C4-2B (cell line): Measurements from ENCODE around the gene IL7R.

ENCODE experiments used
- H3K27ac ChIP-seq: fragments of 450-650 bp; 2 replicates; pipeline ENCODE4 v1.5.1; 2017
- CTCF ChIP-seq: fragments of 450-650 bp; conservative IDR thresholded peaks from 2 replicates; pipeline ENCODE4 v1.5.1; 2017; ENCODE audit warnings: mild to moderate bottlenecking
- ZFX ChIP-seq: fragments of 450-650 bp; IDR thresholded peaks from 2 replicates; pipeline ENCODE4 v1.6.1; 2017

Gene IL7R

DNA sequence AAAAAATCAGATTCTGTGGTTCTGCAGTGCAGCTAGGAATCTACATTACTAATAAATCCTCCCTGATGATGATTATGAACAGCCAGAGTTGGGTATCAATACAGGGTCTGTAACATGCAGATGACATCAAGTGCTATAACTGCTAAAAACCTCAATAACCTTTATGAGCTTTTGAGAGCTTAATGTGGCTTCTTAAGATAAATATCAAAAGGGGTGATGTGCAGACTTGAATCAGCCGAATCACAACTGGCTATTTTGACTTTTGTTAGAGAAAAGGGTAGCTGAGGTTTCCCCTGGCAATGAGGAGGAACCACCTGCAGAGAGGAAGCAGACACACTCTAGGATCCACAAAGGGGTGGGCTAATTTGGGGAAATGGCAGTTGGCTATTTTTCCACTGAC lies 51.5 kb downstream of the IL7R start:
- no peak overlapping the region for H3K27ac ChIP-seq

GRCh38 chr5:35908814-35909213 lies 52.1 kb downstream of the IL7R start:
- TF ChIP-seq ZFX (no peak), CTCF (no peak)
- no peak overlapping the region for H3K27ac ChIP-seq

More for the DNA sequence above, 51.5 kb downstream of the IL7R start:
- TF ChIP-seq CTCF (no peak), ZFX (no peak)

DNA sequence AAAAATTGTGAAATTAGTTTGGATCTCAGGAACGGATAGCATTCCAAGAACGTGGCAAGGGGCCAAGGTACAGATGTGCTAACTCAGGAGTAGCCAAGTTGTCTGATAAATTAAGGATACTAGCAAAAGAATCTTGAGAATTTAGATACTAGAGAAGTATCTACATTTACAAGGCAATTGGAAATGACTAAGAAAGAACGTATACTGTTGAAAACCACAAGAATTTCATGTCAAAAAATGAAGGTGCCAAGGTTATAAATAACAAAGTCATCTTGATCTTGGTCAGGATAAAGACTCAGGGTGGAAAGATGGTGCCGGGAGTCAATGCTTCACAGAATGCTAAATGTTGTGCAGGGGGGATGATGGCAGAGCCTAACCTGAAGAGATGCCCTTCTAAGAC lies 62.5 kb downstream of the IL7R start:
- TF ChIP-seq CTCF: no peak
- no peak for TF ChIP-seq ZFX
- H3K27ac ChIP-seq: no peak overlapping the region

- TF ChIP-seq ZFX: no peak
- TF ChIP-seq CTCF: peak; percentile 32
- H3K27ac ChIP-seq: no peak overlapping the region
Observed at GRCh38 chr5:35920890-35921289, 64.2 kb downstream of the IL7R start.

DNA sequence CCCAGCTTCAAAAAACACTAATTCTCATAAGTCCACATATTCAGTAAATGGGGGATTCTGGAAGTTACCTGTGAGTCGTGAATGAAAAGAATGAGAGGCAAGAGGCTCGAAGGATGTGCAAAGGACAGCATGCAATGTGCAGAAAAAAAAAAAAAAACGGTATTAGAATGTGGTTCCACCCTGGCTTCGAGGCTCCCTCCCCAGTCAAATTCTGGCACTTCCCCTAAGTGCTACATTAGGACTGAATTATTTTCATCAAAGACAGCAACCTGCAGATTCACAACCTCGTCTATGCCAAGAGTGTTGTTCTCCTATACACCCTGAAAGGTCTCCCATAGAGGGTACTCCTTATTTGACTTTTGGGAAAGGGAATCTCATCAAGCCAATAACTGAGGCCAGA lies 65.2 kb downstream of the IL7R start:
- H3K27ac ChIP-seq: no peak overlapping the region
- no peak for TF ChIP-seq ZFX
- no peak for TF ChIP-seq CTCF

DNA sequence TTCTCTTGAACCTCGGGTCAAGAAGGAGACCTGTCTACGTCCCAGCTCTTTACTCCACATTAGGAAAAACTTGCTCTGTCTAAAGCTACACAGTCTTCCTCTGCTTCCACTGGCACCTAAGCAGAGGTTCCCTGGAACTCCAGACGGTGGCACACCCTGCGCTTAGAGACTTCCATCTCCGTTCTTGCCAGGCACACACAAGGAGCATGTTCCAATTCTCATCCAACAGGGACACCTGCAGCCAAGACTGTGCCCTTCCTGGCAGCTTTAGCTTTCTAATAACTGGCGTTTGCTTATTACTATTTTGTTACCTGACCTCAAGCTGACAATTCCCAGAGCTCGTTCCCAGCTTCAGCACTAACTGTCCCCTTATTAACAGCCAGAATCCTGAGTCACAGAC lies 65.8 kb downstream of the IL7R start:
- TF ChIP-seq CTCF (no peak), ZFX (no peak)
- H3K27ac ChIP-seq: no peak overlapping the region

DNA sequence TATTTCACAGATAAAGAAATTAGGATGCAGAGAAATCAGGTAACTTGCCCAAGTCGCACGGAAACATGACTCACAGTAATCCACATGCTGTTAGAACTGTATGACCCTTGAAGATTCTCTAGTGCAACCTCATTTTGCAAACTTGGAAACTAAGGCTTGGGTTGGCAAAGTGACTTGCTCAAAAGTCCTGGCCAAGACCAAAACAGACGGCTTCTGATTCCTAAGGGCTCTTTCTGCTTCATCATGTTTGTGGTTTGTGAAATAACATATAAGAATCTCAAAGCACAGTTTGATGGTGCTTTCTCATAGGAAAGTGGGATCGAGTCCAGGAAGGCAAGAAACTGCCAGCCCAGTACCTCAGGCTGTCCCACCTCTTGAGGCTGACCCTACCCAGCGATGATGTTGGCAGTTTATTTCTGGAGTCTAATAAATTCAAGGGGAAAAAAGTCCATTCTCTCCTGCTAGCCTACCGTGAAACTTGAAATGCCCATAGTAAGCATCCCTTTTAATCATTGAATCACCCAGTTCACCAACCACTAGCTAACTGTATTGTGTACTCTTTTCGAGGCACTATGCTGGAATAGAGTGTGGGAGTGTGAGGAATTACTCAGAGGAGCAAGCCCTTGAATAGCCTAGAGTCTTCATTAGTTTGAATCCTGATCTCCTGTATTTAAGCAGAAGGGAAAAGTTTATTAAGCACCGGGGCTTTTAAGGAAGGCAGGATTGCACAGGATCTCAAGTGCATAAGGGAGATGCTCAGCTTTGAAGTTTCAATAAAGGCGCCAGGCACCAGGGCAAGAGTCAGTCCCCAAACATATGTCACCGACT lies 67.6 kb downstream of the IL7R start:
- H3K27ac ChIP-seq: no peak overlapping the region
- no peak for TF ChIP-seq CTCF
